ENCODE measurements around the gene SAPCD1. TPM values are rescaled to one million over a fixed set of nuclear protein-coding genes. Genes with fewer than 3 reads are reported as not detected.

The SAPCD1 gene
- total RNA-seq, 1 experiment from 2014 or later = 18.2 TPM

GRCh38 chr6:31765559-31765909 lies 3.1 kb downstream of the SAPCD1 start:
- CTCF ChIA-PET = interaction anchor here (0.9 kb wide), 1 partner anchor 65 kb away, joined by 5 read pairs; no protein-coding TSS in a partner anchor
- intact Hi-C loops (cut with micrococcal nuclease) = no loop called here

More at GRCh38 chr6:31765559-31765909, 3.1 kb downstream of the SAPCD1 start:
- no peaks in the 10 kb centered on the region for H3K27me3 ChIP-seq (ENCODE audit: insufficient read depth, low read length)
- no peak for DNase-seq (ENCODE audit: low read depth, low spot score)
- H3K79me2 ChIP-seq (ENCODE audit: insufficient read depth, low read length) = no peaks in the 10 kb centered on the region
- no peak overlapping the region; the same call in 1 of the 2 replicates for H3K27ac ChIP-seq (ENCODE audit: low read depth, low read length)
- no peak overlapping the region for H3K4me2 ChIP-seq (ENCODE audit: low read length)
- peaks cover 0 to 11% of the 10 kb centered on the region in 2 experiments; a peak in 1 of 4 replicates for H3K36me3 ChIP-seq (ENCODE audit: control insufficient read depth in 1 of 2, insufficient read depth in 2 of 2, low read length in 2 of 2)
- H3K9ac ChIP-seq (ENCODE audit: low read length) = no peak overlapping the region
- no peaks in the 10 kb centered on the region for H3K9me3 ChIP-seq (ENCODE audit: control insufficient read depth in 1 of 2, insufficient read depth in 1 of 2, low read depth in 1 of 2, low read length in 2 of 2)
- no peak overlapping the region for H3K4me3 ChIP-seq (replicated peaks in 1 of 2; ENCODE audit: low read depth in 1 of 2, low read length in 2 of 2)
- no peak overlapping the region for H2AFZ ChIP-seq (ENCODE audit: low read depth, low read length, poor library complexity, severe bottlenecking)
- peaks cover 12 to 30% of the 10 kb centered on the region in 2 experiments; a peak in 3 of 4 replicates for H3K4me1 ChIP-seq (ENCODE audit: control insufficient read depth in 1 of 2, insufficient read depth in 2 of 2, low read length in 2 of 2)
- POLR2A ChIA-PET = no interaction called here
- no peaks in the 10 kb centered on the region for H3K9me2 ChIP-seq (ENCODE audit: insufficient read depth)
- RAD21 ChIA-PET (ENCODE audit: low non-redundant PET in 1 of 2, low total read pairs in 2 of 2, uncharacterized antibody in 2 of 2, unreplicated experiment in 2 of 2) = no interaction called here
- TF ChIP-seq RAD21 (IDR thresholded peaks at IDR 0.05; ENCODE audit: low read depth) (no peak), CTCF (IDR thresholded peaks at IDR 0.05 in 2 of 3, conservative IDR thresholded peaks at IDR 0.05 in 1 of 3; ENCODE audit: borderline replicate concordance in 1 of 3, insufficient read depth in 1 of 3, low read depth in 2 of 3, low read length in 2 of 3) (no peak), ELF1 (IDR thresholded peaks at IDR 0.05; ENCODE audit: borderline replicate concordance, low read depth) (no peak), MAX (IDR thresholded peaks at IDR 0.05) (no peak), ATF3 (IDR thresholded peaks at IDR 0.05) (no peak), ZBTB33 (IDR thresholded peaks at IDR 0.05; ENCODE audit: extremely low read depth, insufficient replicate concordance, low read length) (no peak), SIN3A (IDR thresholded peaks at IDR 0.05; ENCODE audit: low read depth) (no peak), SP1 (IDR thresholded peaks at IDR 0.05; ENCODE audit: low read depth) (no peak), FOSL1 (IDR thresholded peaks at IDR 0.05; ENCODE audit: low read depth) (no peak), ZFX (IDR thresholded peaks at IDR 0.05) (no peak)
- H4K20me1 ChIP-seq (ENCODE audit: insufficient read depth) = no peaks in the 10 kb centered on the region
- no TSS peak for BruUV-seq (replicated peaks)
- no peak for ATAC-seq

Data from HCT116 (cell line).